HCT116 (cell line): ENCODE data around the gene CCNJL. TPM values are rescaled to one million over a fixed set of nuclear protein-coding genes. Genes with fewer than 3 reads are reported as not detected.

Experiments
- ATAC-seq: fragments of 200-7000 bp; cut with Tn5 transposase; 2 replicates; pipeline ENCODE4 v1.9.1; 2020; ENCODE audit warnings: mild to moderate bottlenecking, moderate library complexity
- BruUV-seq: library from RNA; stranded (reverse); fragments of 400-500 nt; replicated peaks from 2 replicates; lab custom pipeline; 2021; lab: Mats Ljungman, UMichigan
- CTCF ChIA-PET: fragments of 300-600 bp; sonication (Branson Sonifier 250); formaldehyde crosslinking; loops from one replicate; lab custom pipeline; 2021; ENCODE audit warnings: antibody characterized with exemption; lab: Charles Lee
- POLR2A ChIA-PET: fragments of 300-600, 350-600 bp; sonication (Branson Sonifier 250); formaldehyde crosslinking; loops from one replicate; lab custom pipeline; 2021; ENCODE audit warnings: antibody characterized with exemption; lab: Charles Lee
- RAD21 ChIA-PET, 2 experiments: fragments of 300-600 bp; sonication (Branson Sonifier 250); formaldehyde crosslinking; loops; one replicate each; lab custom pipeline; 2023; ENCODE audit warnings: low total read pairs in 2 of 2; ENCODE audit not compliant: uncharacterized antibody in 2 of 2, unreplicated experiment in 2 of 2, low non-redundant PET in 1 of 2; lab: Charles Lee
- DNase-seq: peaks from one replicate; pipeline ENCODE4 v3.0.0-alpha.2; 2010; ENCODE audit warnings: low read depth, low spot score
- H2AFZ ChIP-seq: fragments of 200-600 bp; shearing (Covaris generic), sonication (generic); 2 replicates; pipeline ENCODE4 v1.6.1; 2017; ENCODE audit warnings: low read depth, mixed run types, mixed read lengths, antibody characterized with exemption, low read length; ENCODE audit not compliant: poor library complexity, severe bottlenecking
- H3K27ac ChIP-seq: 2 replicates; pipeline ENCODE4 v1.5.1; 2012; ENCODE audit warnings: low read depth, low read length
- H3K27me3 ChIP-seq: fragments of 200-600 bp; sonication (generic); 2 replicates; pipeline ENCODE4 v1.6.1; 2016; ENCODE audit warnings: mixed run types, low read length, mixed read lengths; ENCODE audit not compliant: insufficient read depth
- H3K36me3 ChIP-seq, 2 experiments: fragments of 200-500 bp in 1 of 2; fragments of 200-600 bp in 1 of 2; sonication (Bioruptor generic) in 1 of 2; sonication (generic) in 1 of 2; 2 replicates each; pipeline versions ENCODE4 v1.5.1 to v1.6.1; 2014 to 2016; ENCODE audit warnings: low read length in 2 of 2, inconsistent platforms in 1 of 2, mixed read lengths in 1 of 2, mixed run types in 1 of 2; ENCODE audit not compliant: insufficient read depth in 2 of 2, control insufficient read depth in 1 of 2
- H3K4me1 ChIP-seq, 2 experiments: fragments of 200-600 bp in 1 of 2; sonication (generic) in 1 of 2; 2 replicates each; pipeline versions ENCODE4 v1.5.1 to v1.6.1; 2012 to 2017; ENCODE audit warnings: low read length in 2 of 2, inconsistent platforms in 1 of 2, mild to moderate bottlenecking in 1 of 2, mixed read lengths in 1 of 2, mixed run types in 1 of 2, moderate library complexity in 1 of 2; ENCODE audit not compliant: insufficient read depth in 2 of 2, control insufficient read depth in 1 of 2
- H3K4me2 ChIP-seq: fragments of 200-600 bp; sonication (generic); 2 replicates; pipeline ENCODE4 v1.6.1; 2017; ENCODE audit warnings: mixed run types, low read length, mixed read lengths
- H3K4me3 ChIP-seq, 2 experiments: fragments of 200-600 bp in 1 of 2; sonication (generic) in 1 of 2; replicated peaks in 1 of 2; 2 replicates each; pipeline ENCODE4 v1.5.1; 2011 to 2016; ENCODE audit warnings: low read length in 2 of 2, control low read depth in 1 of 2, low read depth in 1 of 2, mild to moderate bottlenecking in 1 of 2, mixed read lengths in 1 of 2, mixed run types in 1 of 2
- H3K79me2 ChIP-seq: fragments of 200-600 bp; sonication (generic); 2 replicates; pipeline ENCODE4 v1.6.1; 2017; ENCODE audit warnings: mild to moderate bottlenecking, mixed run types, low read length, moderate library complexity, mixed read lengths; ENCODE audit not compliant: insufficient read depth
- H3K9ac ChIP-seq: fragments of 200-600 bp; sonication (generic); 2 replicates; pipeline ENCODE4 v1.6.1; 2016; ENCODE audit warnings: low read length, mixed read lengths
- H3K9me2 ChIP-seq: fragments of 200-600 bp; sonication (generic), shearing (Covaris generic); 2 replicates; pipeline ENCODE4 v1.6.1; 2017; ENCODE audit warnings: mixed run types, mild to moderate bottlenecking, moderate library complexity; ENCODE audit not compliant: insufficient read depth
- H3K9me3 ChIP-seq, 2 experiments: fragments of 200-500 bp in 1 of 2; fragments of 200-600 bp in 1 of 2; sonication (Bioruptor generic) in 1 of 2; sonication (generic) in 1 of 2; 2 replicates each; pipeline ENCODE4 v1.6.1; 2014 to 2017; ENCODE audit warnings: low read length in 2 of 2, mixed read lengths in 2 of 2, inconsistent platforms in 1 of 2, low read depth in 1 of 2, mild to moderate bottlenecking in 1 of 2, mixed run types in 1 of 2, moderate library complexity in 1 of 2; ENCODE audit not compliant: control insufficient read depth in 1 of 2, insufficient read depth in 1 of 2
- H4K20me1 ChIP-seq: fragments of 200-600 bp; sonication (generic), shearing (Covaris generic); 2 replicates; pipeline ENCODE4 v1.6.1; 2017; ENCODE audit warnings: mixed run types, mild to moderate bottlenecking, moderate library complexity; ENCODE audit not compliant: insufficient read depth
- CBX3 ChIP-seq: IDR thresholded peaks from 2 replicates; pipeline ENCODE4 v1.6.1; 2012; ENCODE audit warnings: low read depth
- CEBPB ChIP-seq: IDR thresholded peaks from 2 replicates; pipeline ENCODE4 v1.6.1; 2012; ENCODE audit warnings: low read depth
- ELF1 ChIP-seq: IDR thresholded peaks from 2 replicates; pipeline ENCODE4 v1.6.1; 2012; ENCODE audit warnings: low read depth, borderline replicate concordance
- EZH2phosphoT487 ChIP-seq: fragments of 200-600 bp; IDR thresholded peaks from 2 replicates; pipeline ENCODE4 v1.6.1; 2018; ENCODE audit warnings: antibody characterized with exemption, borderline replicate concordance
- FOSL1 ChIP-seq: IDR thresholded peaks from 2 replicates; pipeline ENCODE4 v1.6.1; 2012; ENCODE audit warnings: low read depth
- POLR2A ChIP-seq: IDR thresholded peaks from 2 replicates; pipeline ENCODE4 v1.7.0; 2011; ENCODE audit warnings: borderline replicate concordance; ENCODE audit not compliant: insufficient read depth, insufficient read length; ENCODE audit errors: extremely low read depth
- POLR2AphosphoS5 ChIP-seq: IDR thresholded peaks from 2 replicates; pipeline ENCODE4 v1.6.1; 2011; ENCODE audit warnings: mild to moderate bottlenecking, low read depth, low read length, moderate library complexity
- RAD21 ChIP-seq: IDR thresholded peaks from 2 replicates; pipeline ENCODE4 v1.6.1; 2012; ENCODE audit warnings: low read depth, mild to moderate bottlenecking
- TCF7L2 ChIP-seq: IDR thresholded peaks from 2 replicates; pipeline ENCODE4 v1.7.0; 2011; ENCODE audit warnings: borderline replicate concordance, inconsistent platforms; ENCODE audit not compliant: insufficient read depth, insufficient read length; ENCODE audit errors: extremely low read depth
- YY1 ChIP-seq: IDR thresholded peaks from 2 replicates; pipeline ENCODE4 v1.6.1; 2011; ENCODE audit warnings: low read length, low read depth, moderate library complexity, mild to moderate bottlenecking; ENCODE audit not compliant: insufficient replicate concordance; ENCODE audit errors: extremely low read depth
- ZNF274 ChIP-seq: fragments of 200-500 bp; sonication (Bioruptor generic); IDR thresholded peaks from 2 replicates; pipeline ENCODE4 v1.6.1; 2014; ENCODE audit warnings: mild to moderate bottlenecking, low read depth, low read length, inconsistent platforms
- intact Hi-C: fragments of 100-400 bp; cut with micrococcal nuclease; formaldehyde crosslinking; loops from 2 replicates; pipeline ENCODE4 v1.10.0; 2022
- total RNA-seq: library from RNA; stranded (reverse); gene quantifications from one replicate; pipeline ENCODE4 v1.2.1, GENCODE V29; 2021; ENCODE audit not compliant: unreplicated experiment
- TF ChIP-seq, protein P1 (sequence below): IDR thresholded peaks from 2 replicates; pipeline ENCODE4 v1.6.1; 2012
- TF ChIP-seq, protein P2 (sequence below), 3 experiments: fragments of 200-600 bp in 1 of 3; sonication (generic) in 1 of 3; IDR thresholded peaks in 2 of 3; conservative IDR thresholded peaks in 1 of 3; 2 replicates each; pipeline ENCODE4 v1.5.1; 2012 to 2017; ENCODE audit warnings: low read depth in 2 of 3, low read length in 2 of 3, antibody characterized with exemption in 1 of 3, borderline replicate concordance in 1 of 3, control low read depth in 1 of 3, mild to moderate bottlenecking in 1 of 3, mixed read lengths in 1 of 3, mixed run types in 1 of 3, moderate library complexity in 1 of 3; ENCODE audit not compliant: insufficient read depth in 1 of 3
- TF ChIP-seq, protein P3 (sequence below): IDR thresholded peaks from 2 replicates; pipeline ENCODE4 v1.6.1; 2012; ENCODE audit warnings: low read depth
- TF ChIP-seq, protein P4 (sequence below): IDR thresholded peaks from 2 replicates; pipeline ENCODE4 v1.6.1; 2011; ENCODE audit warnings: mild to moderate bottlenecking, low read length, moderate library complexity; ENCODE audit not compliant: insufficient replicate concordance; ENCODE audit errors: extremely low read depth

Gene CCNJL
- total RNA-seq, 1 experiment from 2014 or later = 2.9 TPM

DNA sequence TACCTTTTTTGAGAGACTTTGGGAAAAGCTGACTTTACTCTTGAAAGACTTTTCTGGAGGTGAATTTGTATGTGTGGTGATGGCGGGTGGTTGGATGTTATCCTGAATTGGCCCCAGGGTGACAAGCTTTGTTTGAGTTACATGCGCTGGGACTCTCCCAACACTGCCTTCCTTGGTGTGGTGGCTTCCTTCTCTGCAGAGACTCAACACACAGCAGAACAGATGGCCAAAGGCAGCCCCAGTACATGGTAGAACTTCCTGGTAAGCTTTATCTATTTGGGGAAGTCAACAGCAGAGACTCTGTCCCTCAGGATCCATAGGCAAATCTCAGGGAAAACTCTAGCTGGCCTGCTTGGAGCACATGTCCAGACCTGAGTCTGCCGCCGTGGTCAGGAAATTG lies 39.9 kb upstream of the CCNJL start (continued):
- no peak for TF ChIP-seq EZH2phosphoT487
- TF ChIP-seq RAD21 = no peak
- no peak for TF ChIP-seq FOSL1

DNA sequence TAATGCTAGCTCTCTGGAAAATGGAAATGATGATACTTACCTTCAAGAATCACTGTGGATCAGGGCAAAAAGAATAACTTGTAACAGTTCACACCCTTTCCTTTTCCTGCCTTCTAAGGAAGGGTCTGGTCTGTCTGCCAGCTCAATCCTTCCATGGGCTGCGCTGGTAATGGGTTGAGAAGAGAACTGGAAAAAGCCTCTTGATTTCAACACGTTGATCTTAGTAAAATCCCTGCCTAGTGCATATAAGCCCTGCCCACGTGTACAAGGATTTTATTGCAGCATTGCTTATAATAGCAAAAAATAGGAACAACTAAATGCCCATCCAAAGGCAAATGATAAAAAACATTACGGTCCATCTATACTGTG lies 37.6 kb upstream of the CCNJL start:
- CTCF ChIA-PET = no interaction called here

More for the DNA sequence above, 37.6 kb upstream of the CCNJL start:
- Histone ChIP-seq H3K9ac (no peak overlapping the region), H3K9me2 (no peaks in the 10 kb centered on the region), H3K79me2 (no peaks in the 10 kb centered on the region), H4K20me1 (no peaks in the 10 kb centered on the region), H3K4me1 (peaks cover 0 to 6% of the 10 kb centered on the region in 2 experiments; a peak in 2 of 4 replicates), H3K36me3 (no peaks in the 10 kb centered on the region), H3K9me3 (no peaks in the 10 kb centered on the region), H2AFZ (no peak overlapping the region), H3K27me3 (no peaks in the 10 kb centered on the region), H3K4me2 (no peak overlapping the region)
- no peak for DNase-seq
- intact Hi-C loops = no loop called here
- ChIA-PET POLR2A (no interaction called here), RAD21 (no interaction called here)
- no peak for ATAC-seq
- no peak for TF ChIP-seq TCF7L2
- TF ChIP-seq, protein P1, sequence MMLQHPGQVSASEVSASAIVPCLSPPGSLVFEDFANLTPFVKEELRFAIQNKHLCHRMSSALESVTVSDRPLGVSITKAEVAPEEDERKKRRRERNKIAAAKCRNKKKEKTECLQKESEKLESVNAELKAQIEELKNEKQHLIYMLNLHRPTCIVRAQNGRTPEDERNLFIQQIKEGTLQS = no peak
- TF ChIP-seq, protein P2, sequence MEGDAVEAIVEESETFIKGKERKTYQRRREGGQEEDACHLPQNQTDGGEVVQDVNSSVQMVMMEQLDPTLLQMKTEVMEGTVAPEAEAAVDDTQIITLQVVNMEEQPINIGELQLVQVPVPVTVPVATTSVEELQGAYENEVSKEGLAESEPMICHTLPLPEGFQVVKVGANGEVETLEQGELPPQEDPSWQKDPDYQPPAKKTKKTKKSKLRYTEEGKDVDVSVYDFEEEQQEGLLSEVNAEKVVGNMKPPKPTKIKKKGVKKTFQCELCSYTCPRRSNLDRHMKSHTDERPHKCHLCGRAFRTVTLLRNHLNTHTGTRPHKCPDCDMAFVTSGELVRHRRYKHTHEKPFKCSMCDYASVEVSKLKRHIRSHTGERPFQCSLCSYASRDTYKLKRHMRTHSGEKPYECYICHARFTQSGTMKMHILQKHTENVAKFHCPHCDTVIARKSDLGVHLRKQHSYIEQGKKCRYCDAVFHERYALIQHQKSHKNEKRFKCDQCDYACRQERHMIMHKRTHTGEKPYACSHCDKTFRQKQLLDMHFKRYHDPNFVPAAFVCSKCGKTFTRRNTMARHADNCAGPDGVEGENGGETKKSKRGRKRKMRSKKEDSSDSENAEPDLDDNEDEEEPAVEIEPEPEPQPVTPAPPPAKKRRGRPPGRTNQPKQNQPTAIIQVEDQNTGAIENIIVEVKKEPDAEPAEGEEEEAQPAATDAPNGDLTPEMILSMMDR (IDR thresholded peaks at IDR 0.05 in 2 of 3, conservative IDR thresholded peaks at IDR 0.05 in 1 of 3; ENCODE audit: borderline replicate concordance in 1 of 3, insufficient read depth in 1 of 3, low read depth in 2 of 3, low read length in 2 of 3) = no peak
- TF ChIP-seq, protein P3, sequence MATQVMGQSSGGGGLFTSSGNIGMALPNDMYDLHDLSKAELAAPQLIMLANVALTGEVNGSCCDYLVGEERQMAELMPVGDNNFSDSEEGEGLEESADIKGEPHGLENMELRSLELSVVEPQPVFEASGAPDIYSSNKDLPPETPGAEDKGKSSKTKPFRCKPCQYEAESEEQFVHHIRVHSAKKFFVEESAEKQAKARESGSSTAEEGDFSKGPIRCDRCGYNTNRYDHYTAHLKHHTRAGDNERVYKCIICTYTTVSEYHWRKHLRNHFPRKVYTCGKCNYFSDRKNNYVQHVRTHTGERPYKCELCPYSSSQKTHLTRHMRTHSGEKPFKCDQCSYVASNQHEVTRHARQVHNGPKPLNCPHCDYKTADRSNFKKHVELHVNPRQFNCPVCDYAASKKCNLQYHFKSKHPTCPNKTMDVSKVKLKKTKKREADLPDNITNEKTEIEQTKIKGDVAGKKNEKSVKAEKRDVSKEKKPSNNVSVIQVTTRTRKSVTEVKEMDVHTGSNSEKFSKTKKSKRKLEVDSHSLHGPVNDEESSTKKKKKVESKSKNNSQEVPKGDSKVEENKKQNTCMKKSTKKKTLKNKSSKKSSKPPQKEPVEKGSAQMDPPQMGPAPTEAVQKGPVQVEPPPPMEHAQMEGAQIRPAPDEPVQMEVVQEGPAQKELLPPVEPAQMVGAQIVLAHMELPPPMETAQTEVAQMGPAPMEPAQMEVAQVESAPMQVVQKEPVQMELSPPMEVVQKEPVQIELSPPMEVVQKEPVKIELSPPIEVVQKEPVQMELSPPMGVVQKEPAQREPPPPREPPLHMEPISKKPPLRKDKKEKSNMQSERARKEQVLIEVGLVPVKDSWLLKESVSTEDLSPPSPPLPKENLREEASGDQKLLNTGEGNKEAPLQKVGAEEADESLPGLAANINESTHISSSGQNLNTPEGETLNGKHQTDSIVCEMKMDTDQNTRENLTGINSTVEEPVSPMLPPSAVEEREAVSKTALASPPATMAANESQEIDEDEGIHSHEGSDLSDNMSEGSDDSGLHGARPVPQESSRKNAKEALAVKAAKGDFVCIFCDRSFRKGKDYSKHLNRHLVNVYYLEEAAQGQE = no peak
- TF ChIP-seq ELF1 = no peak
- TF ChIP-seq, protein P4, sequence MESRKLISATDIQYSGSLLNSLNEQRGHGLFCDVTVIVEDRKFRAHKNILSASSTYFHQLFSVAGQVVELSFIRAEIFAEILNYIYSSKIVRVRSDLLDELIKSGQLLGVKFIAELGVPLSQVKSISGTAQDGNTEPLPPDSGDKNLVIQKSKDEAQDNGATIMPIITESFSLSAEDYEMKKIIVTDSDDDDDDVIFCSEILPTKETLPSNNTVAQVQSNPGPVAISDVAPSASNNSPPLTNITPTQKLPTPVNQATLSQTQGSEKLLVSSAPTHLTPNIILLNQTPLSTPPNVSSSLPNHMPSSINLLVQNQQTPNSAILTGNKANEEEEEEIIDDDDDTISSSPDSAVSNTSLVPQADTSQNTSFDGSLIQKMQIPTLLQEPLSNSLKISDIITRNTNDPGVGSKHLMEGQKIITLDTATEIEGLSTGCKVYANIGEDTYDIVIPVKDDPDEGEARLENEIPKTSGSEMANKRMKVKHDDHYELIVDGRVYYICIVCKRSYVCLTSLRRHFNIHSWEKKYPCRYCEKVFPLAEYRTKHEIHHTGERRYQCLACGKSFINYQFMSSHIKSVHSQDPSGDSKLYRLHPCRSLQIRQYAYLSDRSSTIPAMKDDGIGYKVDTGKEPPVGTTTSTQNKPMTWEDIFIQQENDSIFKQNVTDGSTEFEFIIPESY = no peak
- no peak for TF ChIP-seq CEBPB
- TF ChIP-seq ZNF274 = no peak
- no peak for TF ChIP-seq POLR2AphosphoS5
- no peak for TF ChIP-seq YY1
- TF ChIP-seq FOSL1 = no peak
- no peak for TF ChIP-seq POLR2A
- no peak for TF ChIP-seq RAD21
- no peak for TF ChIP-seq CBX3
- TF ChIP-seq, all 23 proteins: peak for 0
- Histone ChIP-seq H3K27ac (no peak overlapping the region), H3K4me3 (no peak overlapping the region)
- BruUV-seq = no TSS peak
